DOHH2 (cell line): ENCODE data around the gene DNAH7.

ENCODE experiments used
- EZH2phosphoT487 ChIP-seq: fragments of 200-600 bp; sonication (generic); IDR thresholded peaks from 2 replicates; pipeline ENCODE4 v1.6.1; 2017; ENCODE audit warnings: borderline replicate concordance, mild to moderate bottlenecking, antibody characterized with exemption, low read length, moderate library complexity, mixed read lengths
- TF ChIP-seq, protein P1 (sequence below): fragments of 200-600 bp; sonication (generic); IDR thresholded peaks from one replicate; pipeline ENCODE4 v1.5.1; 2014; ENCODE audit warnings: antibody characterized with exemption, mild to moderate bottlenecking, low read depth, low read length; ENCODE audit not compliant: poor library complexity, severe bottlenecking

DNA sequence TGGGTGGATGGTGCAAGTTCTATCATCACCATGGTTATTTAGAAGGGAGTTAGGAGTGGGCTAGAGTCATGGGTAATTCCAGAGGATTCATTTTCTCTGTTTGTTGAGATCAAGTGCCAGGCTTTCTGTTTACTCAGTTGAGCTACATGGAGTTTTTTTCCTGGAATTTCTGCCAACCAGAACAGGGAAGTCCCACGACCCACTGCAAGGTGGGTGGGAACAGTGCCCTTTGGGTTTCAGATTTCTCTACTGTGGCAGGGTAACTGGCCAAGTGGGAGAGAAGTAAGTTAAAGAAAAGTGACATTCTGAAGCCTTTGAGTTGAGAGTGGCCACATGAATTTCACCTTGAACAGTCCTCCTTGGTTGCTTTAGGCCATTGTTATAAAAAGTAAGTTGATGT lies 272.8 kb downstream of the DNAH7 start:
- TF ChIP-seq, protein P1, sequence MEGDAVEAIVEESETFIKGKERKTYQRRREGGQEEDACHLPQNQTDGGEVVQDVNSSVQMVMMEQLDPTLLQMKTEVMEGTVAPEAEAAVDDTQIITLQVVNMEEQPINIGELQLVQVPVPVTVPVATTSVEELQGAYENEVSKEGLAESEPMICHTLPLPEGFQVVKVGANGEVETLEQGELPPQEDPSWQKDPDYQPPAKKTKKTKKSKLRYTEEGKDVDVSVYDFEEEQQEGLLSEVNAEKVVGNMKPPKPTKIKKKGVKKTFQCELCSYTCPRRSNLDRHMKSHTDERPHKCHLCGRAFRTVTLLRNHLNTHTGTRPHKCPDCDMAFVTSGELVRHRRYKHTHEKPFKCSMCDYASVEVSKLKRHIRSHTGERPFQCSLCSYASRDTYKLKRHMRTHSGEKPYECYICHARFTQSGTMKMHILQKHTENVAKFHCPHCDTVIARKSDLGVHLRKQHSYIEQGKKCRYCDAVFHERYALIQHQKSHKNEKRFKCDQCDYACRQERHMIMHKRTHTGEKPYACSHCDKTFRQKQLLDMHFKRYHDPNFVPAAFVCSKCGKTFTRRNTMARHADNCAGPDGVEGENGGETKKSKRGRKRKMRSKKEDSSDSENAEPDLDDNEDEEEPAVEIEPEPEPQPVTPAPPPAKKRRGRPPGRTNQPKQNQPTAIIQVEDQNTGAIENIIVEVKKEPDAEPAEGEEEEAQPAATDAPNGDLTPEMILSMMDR: no peak
- TF ChIP-seq EZH2phosphoT487: no peak
